Endothelial cell of umbilical vein (primary cell): Measurements from ENCODE around the gene TTF2.
"Not testable (repeated sequence)": the region's sequence is repeated elsewhere in the genome, so short reads cannot be mapped to it uniquely, and the experiment has no call there.

Experiments used
- EZH2 ChIP-seq: IDR thresholded peaks from 2 replicates; pipeline ENCODE4 v1.6.1; 2012; ENCODE audit warnings: borderline replicate concordance, low read depth, mild to moderate bottlenecking, moderate library complexity, low read length, inconsistent platforms; ENCODE audit not compliant: severe bottlenecking
- GATA2 ChIP-seq: IDR thresholded peaks from 2 replicates; pipeline ENCODE4 v1.7.0; 2011; ENCODE audit warnings: low read depth, mild to moderate bottlenecking, moderate library complexity, mixed read lengths, low read length; ENCODE audit not compliant: insufficient read length, insufficient read depth
- JUN ChIP-seq: IDR thresholded peaks from 2 replicates; pipeline ENCODE4 v1.6.1; 2011; ENCODE audit warnings: borderline replicate concordance, low read depth; ENCODE audit not compliant: insufficient read length, insufficient read depth
- POLR2A ChIP-seq: IDR thresholded peaks from 2 replicates; pipeline ENCODE4 v1.6.1; 2012; ENCODE audit warnings: low read depth, mild to moderate bottlenecking, control low read depth, low read length
- POLR2AphosphoS5 ChIP-seq: IDR thresholded peaks from 2 replicates; pipeline ENCODE4 v1.6.1; 2012; ENCODE audit warnings: low read depth, mild to moderate bottlenecking, control low read depth, low read length, moderate library complexity; ENCODE audit not compliant: insufficient read depth
- TF ChIP-seq, protein P1 (sequence below), 2 donors: IDR thresholded peaks; 1 replicate in 1 of 2; 2 replicates in 1 of 2; pipeline ENCODE4 v1.5.1; 2011; ENCODE audit warnings: low read length in 2 of 2, mild to moderate bottlenecking in 2 of 2, moderate library complexity in 2 of 2, control low read depth in 1 of 2, inconsistent platforms in 1 of 2, low read depth in 1 of 2; ENCODE audit not compliant: insufficient read depth in 1 of 2; ENCODE audit errors: extremely low read depth in 1 of 2

GRCh38 chr1:117119144-117119543 lies 59.0 kb downstream of the TTF2 start:
- TF ChIP-seq EZH2, POLR2A, JUN, POLR2AphosphoS5, GATA2: not testable (repeated sequence)
- TF ChIP-seq, protein P1, sequence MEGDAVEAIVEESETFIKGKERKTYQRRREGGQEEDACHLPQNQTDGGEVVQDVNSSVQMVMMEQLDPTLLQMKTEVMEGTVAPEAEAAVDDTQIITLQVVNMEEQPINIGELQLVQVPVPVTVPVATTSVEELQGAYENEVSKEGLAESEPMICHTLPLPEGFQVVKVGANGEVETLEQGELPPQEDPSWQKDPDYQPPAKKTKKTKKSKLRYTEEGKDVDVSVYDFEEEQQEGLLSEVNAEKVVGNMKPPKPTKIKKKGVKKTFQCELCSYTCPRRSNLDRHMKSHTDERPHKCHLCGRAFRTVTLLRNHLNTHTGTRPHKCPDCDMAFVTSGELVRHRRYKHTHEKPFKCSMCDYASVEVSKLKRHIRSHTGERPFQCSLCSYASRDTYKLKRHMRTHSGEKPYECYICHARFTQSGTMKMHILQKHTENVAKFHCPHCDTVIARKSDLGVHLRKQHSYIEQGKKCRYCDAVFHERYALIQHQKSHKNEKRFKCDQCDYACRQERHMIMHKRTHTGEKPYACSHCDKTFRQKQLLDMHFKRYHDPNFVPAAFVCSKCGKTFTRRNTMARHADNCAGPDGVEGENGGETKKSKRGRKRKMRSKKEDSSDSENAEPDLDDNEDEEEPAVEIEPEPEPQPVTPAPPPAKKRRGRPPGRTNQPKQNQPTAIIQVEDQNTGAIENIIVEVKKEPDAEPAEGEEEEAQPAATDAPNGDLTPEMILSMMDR (IDR thresholded peaks at IDR 0.05; ENCODE audit: extremely low read depth in 1 of 2, insufficient read depth in 1 of 2, low read depth in 1 of 2, low read length in 2 of 2) = not testable (repeated sequence)
